Effector memory CD8-positive, alpha-beta T cell (primary cell): Measurements from ENCODE around the gene OR11H7.
"Not testable (repeated sequence)": the region's sequence is repeated elsewhere in the genome, so short reads cannot be mapped to it uniquely, and the experiment has no call there.

Experiments used
- ATAC-seq: fragments of 150-1000 bp; cut with Tn5 transposase; replicated peaks from 2 replicates; pipeline ENCODE4 v1.10.0; 2021; ENCODE audit warnings: mild to moderate bottlenecking, moderate library complexity
- DNase-seq, 3 experiments: peaks; one replicate each; pipeline ENCODE4 v3.0.0; 2021
- H3K27ac Mint-ChIP-seq, 2 donors: one replicate each; pipeline ENCODE4 v1.8.0; 2022; ENCODE audit warnings: mild to moderate bottlenecking in 2 of 2, mixed read lengths in 2 of 2, moderate library complexity in 2 of 2
- H3K27me3 Mint-ChIP-seq, 2 donors: one replicate each; pipeline ENCODE4 v1.8.0; 2022; ENCODE audit warnings: mixed read lengths in 2 of 2
- H3K36me3 Mint-ChIP-seq: one replicate; pipeline ENCODE4 v1.8.0; 2022; ENCODE audit warnings: mild to moderate bottlenecking, moderate library complexity, mixed read lengths; ENCODE audit not compliant: insufficient read depth
- H3K4me1 Mint-ChIP-seq, 2 donors: one replicate each; pipeline ENCODE4 v1.8.0; 2022; ENCODE audit warnings: low read depth in 2 of 2, mixed read lengths in 2 of 2
- H3K4me3 Mint-ChIP-seq, 2 donors: one replicate each; pipeline ENCODE4 v1.8.0; 2022; ENCODE audit warnings: mild to moderate bottlenecking in 2 of 2, mixed read lengths in 2 of 2, moderate library complexity in 2 of 2
- H3K9me3 Mint-ChIP-seq, 2 donors: one replicate each; pipeline ENCODE4 v1.8.0; 2022; ENCODE audit warnings: mixed read lengths in 2 of 2

OR11H7 gene

DNA sequence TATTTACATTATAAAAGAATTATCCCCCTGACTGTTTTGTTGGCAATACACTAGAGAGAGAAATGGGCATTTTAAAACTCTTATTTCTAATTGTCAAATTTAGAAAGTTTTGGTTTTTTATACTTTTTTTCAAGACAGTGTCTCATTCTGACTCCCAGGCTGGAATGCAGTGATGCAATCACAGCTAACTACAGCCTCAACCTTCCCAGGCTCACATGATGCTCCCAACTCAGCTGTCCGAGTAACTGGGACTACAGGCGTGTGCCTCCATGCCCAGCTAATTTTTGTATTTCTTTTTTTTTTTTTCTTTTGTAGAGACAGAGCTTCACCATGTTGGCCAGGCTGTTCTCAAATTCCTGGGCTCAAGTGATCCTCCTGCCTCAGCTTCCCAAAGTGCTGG, 13.6 kb upstream of the OR11H7 start:
- Mint-ChIP-seq H3K4me3 (no peak overlapping the region), H3K4me1 (no peaks in the 10 kb centered on the region), H3K27me3 (peaks cover 7 to 16% of the 10 kb centered on the region in 2 donors), H3K27ac (no peak overlapping the region), H3K36me3 (no peaks in the 10 kb centered on the region), H3K9me3 (no peaks in the 10 kb centered on the region)
- ATAC-seq (no peak), DNase-seq (no peak)

DNA sequence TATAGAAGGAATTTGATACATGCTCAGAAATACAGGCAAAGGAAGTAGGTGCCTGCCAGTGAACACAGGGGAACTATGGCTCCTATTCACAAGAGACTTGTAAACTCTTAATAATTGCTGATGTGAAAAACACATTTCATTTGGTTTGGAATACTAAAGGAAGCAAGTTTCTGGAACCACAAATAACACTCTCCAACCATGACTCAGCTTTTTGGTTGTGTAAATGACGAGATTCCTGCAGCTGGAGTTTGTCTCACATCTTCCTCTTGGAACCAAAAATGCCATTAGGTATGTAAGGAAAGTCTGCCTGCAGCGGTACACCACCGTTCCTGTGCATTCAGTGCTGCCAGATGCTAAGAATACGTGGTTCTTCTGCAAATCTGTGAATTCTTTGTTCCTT, 9.7 kb upstream of the OR11H7 start:
- Mint-ChIP-seq H3K27ac (no peak overlapping the region), H3K4me3 (no peak overlapping the region), H3K9me3 (peaks cover 0 to 2% of the 10 kb centered on the region in 2 donors), H3K36me3 (no peaks in the 10 kb centered on the region), H3K27me3 (peaks cover 8 to 13% of the 10 kb centered on the region in 2 donors), H3K4me1 (no peaks in the 10 kb centered on the region)
- DNase-seq (no peak), ATAC-seq (no peak)

DNA sequence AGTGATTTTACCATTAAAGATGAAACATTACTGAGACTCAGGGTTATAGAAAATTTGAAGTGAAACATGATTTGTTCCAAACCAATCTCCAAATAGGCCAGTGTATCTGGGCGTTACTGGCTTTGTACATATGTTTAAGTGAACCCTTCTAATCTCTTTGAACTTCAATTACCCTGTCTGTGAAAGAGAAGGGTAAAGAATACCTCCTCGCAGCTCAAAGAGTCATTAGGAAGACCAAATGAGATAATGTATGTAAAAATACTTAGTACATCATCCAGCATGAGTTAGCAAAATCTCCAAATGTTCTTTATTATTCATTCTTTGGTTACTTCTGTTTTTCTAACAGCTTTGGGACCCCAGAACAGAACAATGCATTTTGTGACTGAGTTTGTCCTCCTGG, 5.4 kb upstream of the OR11H7 start, which contains the start of gene OR11H6:
TSS of gene OR11H6 (plus strand) at position 301 of the 400 bp plus-strand sequence. CDS start at position 301, 0 bp downstream.
- H3K9me3 Mint-ChIP-seq, result peaks cover 2 to 7% of the 10 kb centered on the region in 2 donors
- no peak for DNase-seq
- no peak for ATAC-seq
- H3K4me1 Mint-ChIP-seq, result no peaks in the 10 kb centered on the region
- H3K27me3 Mint-ChIP-seq, result peaks cover 5 to 13% of the 10 kb centered on the region in 2 donors
- H3K36me3 Mint-ChIP-seq, result no peaks in the 10 kb centered on the region
- no peak within 1 kb of the TSS for H3K27ac Mint-ChIP-seq
- no peak within 1 kb of the TSS for H3K4me3 Mint-ChIP-seq

DNA sequence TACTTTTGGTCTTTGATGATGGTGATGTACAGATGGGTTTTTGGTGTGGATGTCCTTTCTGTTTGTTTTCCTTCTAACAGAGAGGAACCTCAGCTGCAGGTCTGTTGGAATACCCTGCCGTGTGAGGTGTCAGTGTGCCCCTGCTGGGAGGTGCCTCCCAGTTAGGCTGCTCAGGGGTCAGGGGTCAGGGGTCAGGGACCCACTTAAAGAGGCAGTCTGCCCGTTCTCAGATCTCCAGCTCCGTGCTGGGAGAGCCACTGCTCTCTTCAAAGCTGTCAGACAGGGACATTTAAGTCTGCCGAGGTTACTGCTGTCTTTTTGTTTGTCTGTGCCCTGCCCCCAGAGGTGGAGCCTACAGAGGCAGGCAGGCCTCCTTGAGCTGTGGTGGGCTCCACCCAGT, 6.6 kb downstream of the OR11H7 start:
- H3K27ac Mint-ChIP-seq, DNase-seq, H3K36me3 Mint-ChIP-seq, H3K4me3 Mint-ChIP-seq, H3K9me3 Mint-ChIP-seq, ATAC-seq, H3K27me3 Mint-ChIP-seq, H3K4me1 Mint-ChIP-seq: not testable (repeated sequence)

DNA sequence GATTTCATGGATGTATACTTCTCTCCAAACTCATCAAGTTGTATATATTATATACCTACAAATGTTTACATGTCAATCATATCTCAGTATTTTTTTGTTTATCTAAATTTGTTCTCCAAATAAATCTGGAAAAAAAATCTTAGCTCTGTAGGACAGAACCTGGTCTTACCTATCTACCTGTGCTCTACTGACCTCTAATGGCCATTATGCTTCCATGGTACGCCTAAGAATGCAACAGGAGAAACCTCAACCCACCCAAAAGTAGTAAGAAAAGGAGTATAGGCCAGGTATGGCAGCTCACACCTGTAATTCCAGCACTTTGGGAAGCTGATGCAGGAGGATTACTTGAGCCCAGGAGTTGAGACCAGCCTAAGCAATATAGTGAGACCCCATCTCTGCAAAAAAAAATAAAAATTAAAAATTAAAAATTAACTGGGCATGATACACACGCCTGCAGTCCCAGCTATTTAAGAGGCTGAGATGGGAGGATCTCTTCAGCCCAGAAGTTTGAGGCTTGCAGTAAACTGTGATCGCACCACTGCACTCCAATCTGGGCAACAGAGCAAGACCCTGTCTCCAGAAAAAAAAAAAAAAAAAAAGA, 19.0 kb downstream of the OR11H7 start:
- Mint-ChIP-seq H3K36me3 (no peaks in the 10 kb centered on the region), H3K9me3 (peaks cover under 1 to 9% of the 10 kb centered on the region in 2 donors), H3K27me3 (peaks cover 0 to under 1% of the 10 kb centered on the region in 2 donors), H3K27ac (no peak overlapping the region), H3K4me3 (no peak overlapping the region), H3K4me1 (no peaks in the 10 kb centered on the region)
- ATAC-seq (no peak), DNase-seq (no peak)

DNA sequence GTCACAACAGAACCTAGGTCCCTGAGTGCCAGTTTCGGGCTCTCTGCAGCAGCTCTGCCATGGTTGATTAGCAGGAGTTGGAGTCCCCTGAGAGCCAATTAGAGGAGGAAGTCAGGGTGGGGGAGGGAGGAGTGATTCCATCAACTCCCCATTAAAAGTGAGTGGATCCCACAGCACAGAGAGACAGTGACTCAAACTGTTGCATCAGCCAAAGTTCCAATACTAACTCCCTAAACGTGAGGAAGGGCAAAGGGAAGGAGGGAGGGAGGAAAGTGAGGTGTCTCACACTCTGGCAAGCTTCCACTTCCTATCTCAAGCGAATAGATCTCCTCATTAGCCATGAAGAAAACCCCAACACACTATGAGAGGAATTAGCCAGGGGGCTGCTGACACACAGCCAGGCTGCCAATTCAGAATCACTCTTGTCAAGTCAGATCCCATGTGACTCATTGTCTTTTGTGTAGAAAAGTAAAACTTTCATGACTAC, 33.9 kb downstream of the OR11H7 start:
- ATAC-seq (no peak), DNase-seq (no peak)
- Mint-ChIP-seq H3K27me3 (no peaks in the 10 kb centered on the region), H3K9me3 (no peaks in the 10 kb centered on the region), H3K36me3 (no peaks in the 10 kb centered on the region), H3K27ac (no peak overlapping the region), H3K4me1 (no peaks in the 10 kb centered on the region), H3K4me3 (no peak overlapping the region)

DNA sequence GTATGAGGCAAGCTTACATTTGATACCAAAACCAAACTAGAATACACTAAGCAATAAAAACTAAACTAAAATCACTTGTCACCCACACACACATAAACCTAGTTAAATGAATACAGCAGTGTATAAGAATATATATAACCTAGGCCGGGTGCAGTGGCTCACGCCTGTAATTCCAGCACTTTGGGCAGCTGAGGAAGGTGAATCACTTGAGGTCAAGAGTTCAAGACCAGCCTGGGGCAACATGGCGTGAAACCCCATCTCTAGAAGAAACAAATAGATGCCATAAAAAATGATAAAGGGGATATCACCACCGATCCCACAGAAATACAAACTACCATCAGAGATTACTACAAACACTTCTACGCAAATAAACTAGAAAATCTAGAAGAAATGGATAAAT, 35.6 kb downstream of the OR11H7 start:
- not testable (repeated sequence) for H3K4me1 Mint-ChIP-seq, DNase-seq, H3K4me3 Mint-ChIP-seq, H3K27me3 Mint-ChIP-seq, H3K9me3 Mint-ChIP-seq, H3K36me3 Mint-ChIP-seq, ATAC-seq
- peak overlapping the region in 1 of 2 donors; percentile 48 for H3K27ac Mint-ChIP-seq

DNA sequence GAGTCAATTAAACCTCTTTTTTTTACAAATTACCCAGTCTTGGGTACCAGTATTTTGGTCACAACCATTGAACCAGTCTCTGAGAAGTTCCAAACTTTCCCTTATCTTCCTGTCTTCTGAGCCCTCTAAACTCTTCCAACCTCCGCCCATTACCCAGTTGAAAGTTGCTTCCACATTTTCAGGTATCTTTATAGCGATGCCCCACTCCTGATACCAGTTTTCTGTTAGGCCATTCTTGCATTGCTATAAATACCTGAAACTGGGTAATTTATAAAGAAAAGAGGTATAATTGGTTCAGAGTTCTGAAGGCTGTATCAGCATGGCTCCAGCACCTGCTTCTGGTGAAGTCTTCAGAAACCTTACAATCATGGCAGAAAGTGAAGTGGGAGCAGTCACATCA, 45.3 kb downstream of the OR11H7 start:
- no peaks in the 10 kb centered on the region for H3K36me3 Mint-ChIP-seq
- H3K4me1 Mint-ChIP-seq, result peaks cover 4 to 9% of the 10 kb centered on the region in 2 donors
- no peak overlapping the region for H3K4me3 Mint-ChIP-seq
- DNase-seq (no peak), ATAC-seq (no peak)
- H3K27me3 Mint-ChIP-seq, result no peaks in the 10 kb centered on the region
- peaks cover 0 to 3% of the 10 kb centered on the region in 2 donors for H3K9me3 Mint-ChIP-seq
- no peak overlapping the region for H3K27ac Mint-ChIP-seq

DNA sequence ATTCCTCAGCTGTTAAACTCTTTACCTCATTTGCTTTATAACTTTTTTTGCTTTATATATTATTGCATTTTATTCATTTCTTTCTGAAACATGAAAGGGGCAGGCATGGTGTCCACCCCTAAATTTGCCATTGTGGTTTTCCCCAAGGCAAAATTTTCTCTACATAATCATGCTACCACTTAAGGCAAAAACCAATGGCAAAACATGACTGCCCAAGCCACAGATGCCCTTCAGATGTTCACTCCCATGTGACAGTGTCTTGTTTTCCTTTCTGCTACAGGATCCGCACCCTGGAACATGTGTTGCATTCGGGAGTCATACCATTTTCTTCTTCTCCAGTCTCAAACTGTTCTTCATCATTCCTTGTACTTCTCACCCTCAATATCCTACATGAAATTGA, 48.6 kb downstream of the OR11H7 start:
- H3K36me3 Mint-ChIP-seq, result no peaks in the 10 kb centered on the region
- H3K4me1 Mint-ChIP-seq, result peaks cover 16 to 25% of the 10 kb centered on the region in 2 donors
- no peak overlapping the region for H3K4me3 Mint-ChIP-seq
- no peaks in the 10 kb centered on the region for H3K27me3 Mint-ChIP-seq
- no peak for ATAC-seq
- peak overlapping the region in 1 of 2 donors; percentile 29 for H3K27ac Mint-ChIP-seq
- DNase-seq, result no peak
- no peaks in the 10 kb centered on the region for H3K9me3 Mint-ChIP-seq

DNA sequence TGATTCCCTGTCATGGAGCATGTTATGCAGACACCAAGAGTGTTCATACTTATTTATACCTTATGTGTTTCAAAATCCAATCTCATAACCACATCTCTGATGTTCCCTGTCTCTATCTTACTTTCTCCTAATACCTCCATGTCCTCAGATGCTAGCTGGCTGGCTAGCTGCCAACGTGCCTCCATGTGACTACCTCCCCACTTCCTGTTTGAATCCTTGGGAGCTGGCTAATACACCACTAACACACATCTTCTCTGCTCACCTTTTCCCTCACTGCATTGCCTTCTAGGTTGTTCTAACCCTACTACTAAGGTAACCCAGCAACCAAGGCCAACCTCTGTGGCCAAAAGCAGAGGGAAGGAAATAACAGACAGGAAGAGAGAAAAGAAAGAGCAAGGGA, 49.6 kb downstream of the OR11H7 start:
- no peak overlapping the region for H3K4me3 Mint-ChIP-seq
- H3K36me3 Mint-ChIP-seq, result no peaks in the 10 kb centered on the region
- no peak overlapping the region for H3K27ac Mint-ChIP-seq
- DNase-seq (no peak), ATAC-seq (no peak)
- H3K27me3 Mint-ChIP-seq, result no peaks in the 10 kb centered on the region
- H3K4me1 Mint-ChIP-seq, result peaks cover 19 to 31% of the 10 kb centered on the region in 2 donors
- no peaks in the 10 kb centered on the region for H3K9me3 Mint-ChIP-seq

DNA sequence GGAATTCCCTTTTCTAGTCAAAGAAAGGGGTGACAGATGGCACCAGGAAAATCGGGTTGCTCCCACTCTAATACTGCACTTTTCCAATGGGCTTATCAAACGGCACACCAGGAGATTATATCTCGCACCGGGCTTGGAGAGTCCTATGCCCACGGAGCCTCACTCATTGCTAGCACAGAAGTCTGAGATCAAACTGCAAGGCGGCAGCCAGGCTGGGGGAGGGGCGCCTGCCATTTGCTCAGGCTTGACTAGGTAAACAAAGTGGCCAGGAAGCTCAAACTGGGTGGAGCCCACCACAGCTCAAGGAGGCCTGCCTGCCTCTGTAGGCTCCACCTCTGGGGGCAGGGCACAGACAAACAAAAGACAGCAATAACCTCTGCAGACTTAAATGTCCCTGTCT, 51.5 kb downstream of the OR11H7 start:
- H3K9me3 Mint-ChIP-seq, DNase-seq, H3K36me3 Mint-ChIP-seq, ATAC-seq, H3K27me3 Mint-ChIP-seq: not testable (repeated sequence)
- Mint-ChIP-seq H3K4me1 (peaks cover 19 to 31% of the 10 kb centered on the region in 2 donors), H3K27ac (peak overlapping the region; percentile 68 to 81), H3K4me3 (peak overlapping the region; percentile 33 to 48)
